Smooth muscle cell (in vitro differentiated cells): Measurements from ENCODE around the gene ZNF878. TPM values are rescaled to one million over a fixed set of nuclear protein-coding genes. Genes with fewer than 3 reads are reported as not detected.

Experiments used
- DNase-seq: peaks from one replicate; lab custom pipeline; 2025; ENCODE audit not compliant: unreplicated experiment; lab: John Stamatoyannopoulos, UW
- H2AFZ ChIP-seq: fragments of 200-600 bp; sonication (generic); 2 replicates; pipeline ENCODE4 v1.6.0; 2016; ENCODE audit warnings: antibody characterized with exemption, low read depth, mild to moderate bottlenecking
- H3F3A ChIP-seq: fragments of 200-600 bp; sonication (generic); 2 replicates; pipeline ENCODE4 v1.6.0; 2017; ENCODE audit warnings: antibody characterized with exemption, low read depth
- H3K27ac ChIP-seq: fragments of 200-600 bp; sonication (generic); 2 replicates; pipeline ENCODE4 v1.5.1; 2016; ENCODE audit warnings: low read depth, mild to moderate bottlenecking
- H3K27me3 ChIP-seq: fragments of 200-600 bp; sonication (generic); 2 replicates; pipeline ENCODE4 v1.6.1; 2016; ENCODE audit warnings: low read depth, mild to moderate bottlenecking
- H3K36me3 ChIP-seq: fragments of 200-600 bp; sonication (generic); 2 replicates; pipeline ENCODE4 v1.5.1; 2016; ENCODE audit warnings: low read depth
- H3K4me1 ChIP-seq: fragments of 200-600 bp; sonication (generic); 2 replicates; pipeline ENCODE4 v1.5.1; 2016; ENCODE audit warnings: low read depth
- H3K4me2 ChIP-seq: fragments of 200-600 bp; sonication (generic); 2 replicates; pipeline ENCODE4 v1.6.0; 2016; ENCODE audit warnings: mild to moderate bottlenecking
- H3K4me3 ChIP-seq: fragments of 200-600 bp; sonication (generic); 2 replicates; pipeline ENCODE4 v1.5.1; 2016; ENCODE audit warnings: mild to moderate bottlenecking
- H3K79me2 ChIP-seq: fragments of 200-600 bp; sonication (generic); 2 replicates; pipeline ENCODE4 v1.6.0; 2016; ENCODE audit warnings: low read depth, mild to moderate bottlenecking
- H3K9ac ChIP-seq: fragments of 200-600 bp; sonication (generic); 2 replicates; pipeline ENCODE4 v1.6.0; 2016; ENCODE audit warnings: low read depth
- H3K9me3 ChIP-seq: fragments of 200-600 bp; sonication (generic); replicated peaks from 2 replicates; pipeline ENCODE4 v1.5.1; 2016; ENCODE audit warnings: low read depth
- H4K20me1 ChIP-seq: fragments of 200-600 bp; sonication (generic); 2 replicates; pipeline ENCODE4 v1.6.0; 2016; ENCODE audit warnings: low read depth
- CTCF ChIP-seq: fragments of 200-600 bp; sonication (generic); IDR thresholded peaks from 2 replicates; pipeline ENCODE4 v1.5.1; 2017; ENCODE audit warnings: borderline replicate concordance, mild to moderate bottlenecking, antibody characterized with exemption; ENCODE audit not compliant: insufficient read depth, poor library complexity, severe bottlenecking
- WGBS: methylation state at CpG from one replicate; pipeline ENCODE4 v1.1.7; 2016; ENCODE audit warnings: low lambda C conversion rate; 5-methylcytosine and 5-hydroxymethylcytosine counted together
- polyA plus RNA-seq: library from polyadenylated mRNA; unstranded; fragments of >200 nt; fragmentation: Nextera tagmentation; extraction: Ambion mirVana; gene quantifications from 2 replicates; pipeline ENCODE4 v1.2.1, GENCODE V29; 2016
- total RNA-seq: library from RNA; depleted of rRNA; stranded (reverse); fragments of >200 nt; gene quantifications from 2 replicates; pipeline ENCODE4 v1.2.3, GENCODE V29; 2014

The ZNF878 gene
- total and polyA plus RNA-seq, 2 experiments from 2014 or later, result 2.5 TPM; not detected in 1

- no peaks in the 10 kb centered on the region for H3F3A ChIP-seq
- no peak overlapping the region for H3K27ac ChIP-seq
- no peaks in the 10 kb centered on the region for H3K27me3 ChIP-seq
- no peak for DNase-seq
- no peak overlapping the region for H3K4me3 ChIP-seq
- 96% methylated on average over 3 of the region's 3 CpGs for whole genome bisulfite sequencing
- peaks cover 4% of the 10 kb centered on the region for H3K4me1 ChIP-seq
- peaks cover 11% of the 10 kb centered on the region for H3K36me3 ChIP-seq
- TF ChIP-seq CTCF, result no peak
- H3K4me2 ChIP-seq, result no peak overlapping the region
- no peaks in the 10 kb centered on the region for H3K9me3 ChIP-seq
- H2AFZ ChIP-seq, result no peak overlapping the region
- no peak overlapping the region for H3K9ac ChIP-seq
- no peaks in the 10 kb centered on the region for H4K20me1 ChIP-seq
- H3K79me2 ChIP-seq, result peaks cover 21% of the 10 kb centered on the region
These were observed 41.0 kb upstream of the ZNF878 start for GRCh38 chr19:12093777-12094176.

- peak overlapping the region; percentile 84 for H2AFZ ChIP-seq
- peaks cover 8% of the 10 kb centered on the region for H3K36me3 ChIP-seq
- H4K20me1 ChIP-seq, result no peaks in the 10 kb centered on the region
- no peaks in the 10 kb centered on the region for H3K27me3 ChIP-seq
- peaks cover 21% of the 10 kb centered on the region for H3K79me2 ChIP-seq
- no peaks in the 10 kb centered on the region for H3K9me3 ChIP-seq
- no peaks in the 10 kb centered on the region for H3F3A ChIP-seq
- H3K4me3 ChIP-seq, result peak overlapping the region; percentile 62
- TF ChIP-seq CTCF, result no peak
- peaks cover 4% of the 10 kb centered on the region for H3K4me1 ChIP-seq
- peak overlapping the region; percentile 47 for H3K27ac ChIP-seq
- H3K9ac ChIP-seq, result peak overlapping the region; percentile 60
- no peak for DNase-seq
- peak overlapping the region; percentile 83 for H3K4me2 ChIP-seq
- WGBS, result 35% methylated on average over 10 of the region's 10 CpGs
These were observed 40.2 kb upstream of the ZNF878 start for GRCh38 chr19:12092956-12093355.

GRCh38 chr19:12092065-12092867 lies 39.5 kb upstream of the ZNF878 start:
- peak overlapping the region; percentile 83 for H3K4me2 ChIP-seq
- peaks cover 4% of the 10 kb centered on the region for H3K36me3 ChIP-seq
- H4K20me1 ChIP-seq, result no peaks in the 10 kb centered on the region
- H3K9me3 ChIP-seq, result no peaks in the 10 kb centered on the region
- H3F3A ChIP-seq, result no peaks in the 10 kb centered on the region
- TF ChIP-seq CTCF, result no peak
- peaks cover 4% of the 10 kb centered on the region for H3K4me1 ChIP-seq
- H3K9ac ChIP-seq, result peak overlapping the region; percentile 60
- no peaks in the 10 kb centered on the region for H3K27me3 ChIP-seq
- H3K79me2 ChIP-seq, result peaks cover 19% of the 10 kb centered on the region
- peak overlapping the region; percentile 62 for H3K4me3 ChIP-seq
- 2% methylated on average over 51 of the region's 53 CpGs for WGBS
- peak; percentile 42 for DNase-seq
- peak overlapping the region; percentile 84 for H2AFZ ChIP-seq
- peak overlapping the region; percentile 47 for H3K27ac ChIP-seq
